GM23338 (cell line): ENCODE data around the gene ACAD9. TPM values are rescaled to one million over a fixed set of nuclear protein-coding genes. Genes with fewer than 3 reads are reported as not detected.

ENCODE experiments used
- ATAC-seq: fragments of 200-7000 bp; cut with Tn5 transposase; 3 replicates; pipeline ENCODE4 v1.9.1; 2020
- DNase-seq: peaks from one replicate; pipeline ENCODE4 v3.0.0-alpha.2; 2015; ENCODE audit warnings: low spot score
- H2AFZ ChIP-seq: fragments of 200-600 bp; sonication (generic); 2 replicates; pipeline ENCODE4 v1.8.0; 2016; ENCODE audit warnings: antibody characterized with exemption, mild to moderate bottlenecking, moderate library complexity
- H3F3A ChIP-seq: fragments of 200-600 bp; sonication (generic); replicated peaks from 2 replicates; pipeline ENCODE4 v1.8.0; 2017; ENCODE audit warnings: antibody characterized with exemption, mixed run types, low read depth
- H3K27ac ChIP-seq: fragments of 200-600 bp; sonication (generic); 2 replicates; pipeline ENCODE4 v1.6.1; 2016; ENCODE audit warnings: low read depth
- H3K27me3 ChIP-seq: fragments of 200-600 bp; sonication (generic); 2 replicates; pipeline ENCODE4 v1.8.0; 2016; ENCODE audit warnings: mild to moderate bottlenecking, mixed run types, moderate library complexity; ENCODE audit not compliant: insufficient read depth
- H3K36me3 ChIP-seq: fragments of 200-600 bp; sonication (generic); 2 replicates; pipeline ENCODE4 v1.8.0; 2016; ENCODE audit warnings: mild to moderate bottlenecking; ENCODE audit not compliant: insufficient read depth
- H3K4me1 ChIP-seq: fragments of 200-600 bp; sonication (generic); 2 replicates; pipeline ENCODE4 v1.8.0; 2016; ENCODE audit warnings: mild to moderate bottlenecking, moderate library complexity; ENCODE audit not compliant: insufficient read depth
- H3K4me2 ChIP-seq: fragments of 200-600 bp; sonication (generic); 2 replicates; pipeline ENCODE4 v1.7.1; 2017; ENCODE audit warnings: mixed run types
- H3K4me3 ChIP-seq: fragments of 200-600 bp; sonication (generic); 2 replicates; pipeline ENCODE4 v1.6.1; 2016; ENCODE audit warnings: mixed run types
- H3K79me2 ChIP-seq: fragments of 200-600 bp; sonication (generic); replicated peaks from 2 replicates; pipeline ENCODE4 v1.8.0; 2017; ENCODE audit warnings: mild to moderate bottlenecking; ENCODE audit not compliant: insufficient read depth
- H3K9me2 ChIP-seq: fragments of 200-600 bp; sonication (generic); 2 replicates; pipeline ENCODE4 v1.8.0; 2017; ENCODE audit not compliant: insufficient read depth
- H4K20me1 ChIP-seq: fragments of 200-600 bp; sonication (generic); replicated peaks from 2 replicates; pipeline ENCODE4 v1.8.0; 2017; ENCODE audit warnings: mild to moderate bottlenecking; ENCODE audit not compliant: insufficient read depth
- H3K27ac Mint-ChIP-seq: 2 replicates; pipeline ENCODE4 v1.8.0; 2020; ENCODE audit warnings: inconsistent platforms, mild to moderate bottlenecking, moderate library complexity, mixed read lengths
- H3K27me3 Mint-ChIP-seq: 3 replicates; pipeline ENCODE4 v1.8.0; 2022; ENCODE audit warnings: low read depth, mild to moderate bottlenecking, moderate library complexity, mixed read lengths, inconsistent platforms; ENCODE audit not compliant: insufficient read depth, poor library complexity
- H3K36me3 Mint-ChIP-seq: 3 replicates; pipeline ENCODE4 v1.8.0; 2021; ENCODE audit warnings: low read depth, mild to moderate bottlenecking, inconsistent platforms, moderate library complexity, mixed read lengths
- H3K4me1 Mint-ChIP-seq: 3 replicates; pipeline ENCODE4 v1.8.0; 2020; ENCODE audit warnings: mild to moderate bottlenecking, inconsistent platforms, mixed read lengths
- H3K4me3 Mint-ChIP-seq: 3 replicates; pipeline ENCODE4 v1.8.0; 2021; ENCODE audit warnings: moderate library complexity, mild to moderate bottlenecking, inconsistent platforms, mixed read lengths
- H3K9me3 Mint-ChIP-seq: 3 replicates; pipeline ENCODE4 v1.8.0; 2020; ENCODE audit warnings: moderate library complexity, mild to moderate bottlenecking, inconsistent platforms, mixed read lengths
- CREB1 ChIP-seq: fragments of 250-450 bp; sonication (Bioruptor Pico); IDR thresholded peaks from 2 replicates; pipeline ENCODE4 v1.5.0; 2020; ENCODE audit warnings: low read depth, mild to moderate bottlenecking, moderate library complexity
- CTCF ChIP-seq, 2 experiments: fragments of 200-600 bp in 1 of 2; sonication (generic) in 1 of 2; conservative IDR thresholded peaks; 2 replicates each; pipeline versions ENCODE4 v1.5.1 to v1.6.1; 2016 to 2017; ENCODE audit warnings: antibody characterized with exemption in 2 of 2, low read depth in 2 of 2, mild to moderate bottlenecking in 2 of 2, moderate library complexity in 1 of 2
- EZH2 ChIP-seq: fragments of 200-600 bp; sonication (generic); IDR thresholded peaks from one replicate; pipeline ENCODE4 v1.8.0; 2017; ENCODE audit warnings: antibody characterized with exemption, mild to moderate bottlenecking, low read depth; ENCODE audit not compliant: unreplicated experiment
- EZH2phosphoT487 ChIP-seq: fragments of 200-600 bp; sonication (generic); IDR thresholded peaks from one replicate; pipeline ENCODE4 v1.8.1; 2018; ENCODE audit warnings: antibody characterized with exemption; ENCODE audit not compliant: unreplicated experiment
- JUNB ChIP-seq: IDR thresholded peaks from one replicate; pipeline ENCODE4 v1.6.1; 2016; ENCODE audit warnings: antibody characterized with exemption; ENCODE audit not compliant: unreplicated experiment
- POLR2AphosphoS5 ChIP-seq: IDR thresholded peaks from 2 replicates; pipeline ENCODE4 v1.6.1; 2016; ENCODE audit warnings: antibody characterized with exemption, low read depth
- ZNF462 ChIP-seq: fragments of 250-450 bp; sonication (Bioruptor Pico); IDR thresholded peaks from 2 replicates; pipeline ENCODE4 v1.5.0; 2020; ENCODE audit warnings: mild to moderate bottlenecking, moderate library complexity
- polyA plus RNA-seq: library from polyadenylated mRNA; unstranded; fragments of >200 nt; fragmentation: Nextera tagmentation; extraction: Ambion mirVana; gene quantifications from 2 replicates; pipeline ENCODE4 v1.2.1, GENCODE V29; 2016
- total RNA-seq: library from RNA; depleted of rRNA; stranded (reverse); fragments of >200 nt; shearing (Covaris generic); gene quantifications from 2 replicates; pipeline ENCODE4 v1.2.3, GENCODE V29; 2014

Gene ACAD9
- total and polyA plus RNA-seq, 2 experiments from 2014 or later, result 21.2 to 36.4 TPM

DNA sequence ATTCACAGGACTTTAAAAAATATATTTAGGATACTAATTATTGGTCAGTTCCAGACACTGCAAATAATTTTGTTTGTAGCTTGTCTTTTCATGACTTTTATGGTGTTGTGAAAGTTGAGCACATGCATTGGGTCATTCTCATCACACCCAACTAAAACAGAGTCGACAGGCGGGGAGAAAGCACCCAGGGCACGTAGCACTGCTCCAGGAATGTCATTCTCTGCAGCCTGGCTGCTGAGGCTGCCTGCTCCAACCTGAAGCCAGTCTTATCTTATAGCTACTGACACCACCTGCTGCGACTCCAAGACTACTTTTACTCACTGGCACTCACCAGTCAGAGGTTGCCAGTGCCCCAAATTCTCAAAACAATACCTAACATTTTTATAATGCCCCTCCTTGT lies 56.9 kb downstream of the ACAD9 start:
- ATAC-seq (no peak), DNase-seq (no peak)
- H3K4me3 ChIP-seq, result no peak overlapping the region
- H3K27ac ChIP-seq, result no peak overlapping the region
- no peaks in the 10 kb centered on the region for H3K4me1 ChIP-seq
- no peaks in the 10 kb centered on the region for H3K9me2 ChIP-seq
- TF ChIP-seq JUNB, result no peak
- no peak for TF ChIP-seq CREB1 (CRISPR knock-in tag)
- no peak for TF ChIP-seq CTCF (conservative IDR thresholded peaks at IDR 0.05; ENCODE audit: low read depth in 2 of 2)
- no peak for TF ChIP-seq EZH2phosphoT487
- TF ChIP-seq POLR2AphosphoS5, result no peak
- TF ChIP-seq ZNF462 (CRISPR knock-in tag), result no peak
- TF ChIP-seq EZH2, result no peak
- no peak overlapping the region for H3K4me2 ChIP-seq
- H3F3A ChIP-seq, result no peaks in the 10 kb centered on the region
- H3K27me3 ChIP-seq, result no peaks in the 10 kb centered on the region
- Mint-ChIP-seq H3K4me1 (no peaks in the 10 kb centered on the region), H3K9me3 (no peaks in the 10 kb centered on the region), H3K27me3 (peaks cover 4% of the 10 kb centered on the region), H3K27ac (no peak overlapping the region), H3K4me3 (no peak overlapping the region), H3K36me3 (no peaks in the 10 kb centered on the region)
- no peaks in the 10 kb centered on the region for H3K79me2 ChIP-seq
- no peaks in the 10 kb centered on the region for H4K20me1 ChIP-seq
- H2AFZ ChIP-seq, result no peak overlapping the region
- no peaks in the 10 kb centered on the region for H3K36me3 ChIP-seq
